GM19035 (cell line): Measurements from ENCODE around the gene HES4.

Experiments
- ATAC-seq: cut with Tn5 transposase; IDR thresholded peaks from one replicate; pipeline ENCODE4 v1.9.1; 2021; ENCODE audit not compliant: unreplicated experiment

HES4 gene

DNA sequence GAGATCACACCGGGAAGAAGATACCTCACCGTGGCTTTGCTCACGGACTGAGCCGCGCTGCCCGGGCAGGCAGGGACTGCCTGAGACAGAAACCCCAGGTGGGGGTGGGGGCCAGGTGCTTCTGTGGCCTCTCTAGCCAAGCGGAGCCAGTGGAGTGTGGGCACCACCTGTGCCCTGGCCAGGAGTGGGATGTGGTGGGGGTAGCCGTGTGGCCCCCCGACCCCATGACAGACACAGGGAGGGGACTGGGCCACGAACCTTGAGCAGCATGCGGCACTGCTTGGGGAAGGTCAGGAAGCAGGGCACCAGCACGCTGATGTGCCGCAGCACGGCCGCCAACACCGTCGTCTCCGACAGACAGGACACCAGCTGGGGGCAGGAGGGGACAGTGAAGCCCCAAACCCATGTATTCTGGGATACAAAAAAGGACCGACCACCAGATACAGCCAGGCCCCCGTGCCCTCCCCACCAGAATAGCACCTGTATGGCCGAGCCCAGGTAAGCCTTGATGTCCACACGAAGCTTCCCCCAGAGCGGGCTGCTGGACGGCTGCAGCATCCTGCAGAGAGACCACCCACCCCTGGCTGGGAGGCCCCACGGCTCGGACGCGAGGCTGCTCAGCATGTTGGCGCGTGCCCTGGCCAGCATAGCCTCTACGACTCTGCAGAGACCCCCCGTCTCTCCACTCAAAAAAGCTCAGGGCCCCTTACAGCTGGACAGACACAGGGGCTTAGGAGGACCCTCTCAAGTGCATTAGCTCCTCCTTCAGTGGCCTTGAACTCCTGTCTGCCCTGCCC is 46.2 kb downstream of the HES4 start:
- ATAC-seq = no peak

DNA sequence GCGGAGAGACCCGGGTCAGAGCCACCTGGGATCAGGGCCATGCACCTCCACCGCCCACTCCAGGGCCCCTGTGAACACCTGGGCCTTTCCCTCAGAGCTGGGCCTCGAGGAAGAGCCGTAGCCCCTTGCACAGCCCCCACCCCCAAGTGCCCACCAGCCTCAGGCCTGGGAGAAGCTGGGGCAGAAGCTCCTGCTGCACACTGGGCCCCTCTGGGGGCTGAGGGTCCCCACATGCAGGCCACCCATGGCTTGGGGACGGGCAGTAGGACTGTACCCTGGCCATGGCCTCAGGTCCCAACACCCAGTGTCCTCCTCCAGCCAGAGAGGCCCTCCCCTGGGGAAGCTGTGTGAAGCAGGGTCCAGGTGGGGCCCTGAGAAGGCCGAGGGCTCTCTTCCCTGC is 47.3 kb downstream of the HES4 start:
- no peak for ATAC-seq

DNA sequence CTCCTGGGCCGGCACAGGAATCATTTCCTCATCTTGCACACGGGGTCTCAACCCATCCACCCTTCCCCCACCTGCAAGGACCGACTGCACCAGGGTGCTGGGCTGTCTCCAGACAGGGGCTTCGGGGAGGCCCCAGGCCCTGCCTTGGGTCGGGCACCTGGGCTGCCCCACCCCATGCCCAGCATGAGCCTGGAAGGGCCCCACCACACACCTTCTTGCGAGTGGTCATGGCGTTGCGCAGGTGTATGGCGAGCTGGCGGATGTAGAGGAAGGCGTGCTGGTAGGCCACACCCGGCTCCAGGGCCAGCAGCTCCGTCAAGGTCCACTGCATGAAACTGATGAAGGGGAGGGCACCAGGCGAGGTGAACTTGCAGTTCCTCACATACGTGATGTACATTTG is 47.7 kb downstream of the HES4 start:
- no peak for ATAC-seq

DNA sequence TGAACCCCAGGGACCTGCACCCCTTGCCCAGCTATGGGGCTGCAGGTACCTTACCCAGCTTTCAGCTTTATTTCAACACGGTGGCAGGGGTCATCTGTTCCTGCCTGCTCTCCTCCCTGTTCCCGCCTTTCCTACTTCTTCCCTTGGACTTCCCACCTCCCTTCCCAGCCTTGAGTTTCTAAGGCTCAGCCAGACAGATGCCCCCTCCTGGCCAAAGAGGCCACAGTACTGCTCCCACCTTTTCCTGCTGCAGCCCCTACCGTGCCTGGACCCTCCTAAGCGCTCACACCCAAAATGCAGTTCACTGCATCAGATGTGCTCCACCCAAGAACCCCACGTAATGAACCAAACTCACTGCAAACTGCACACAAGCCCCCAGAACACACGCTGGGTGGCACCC is 48.5 kb downstream of the HES4 start:
- no peak for ATAC-seq

DNA sequence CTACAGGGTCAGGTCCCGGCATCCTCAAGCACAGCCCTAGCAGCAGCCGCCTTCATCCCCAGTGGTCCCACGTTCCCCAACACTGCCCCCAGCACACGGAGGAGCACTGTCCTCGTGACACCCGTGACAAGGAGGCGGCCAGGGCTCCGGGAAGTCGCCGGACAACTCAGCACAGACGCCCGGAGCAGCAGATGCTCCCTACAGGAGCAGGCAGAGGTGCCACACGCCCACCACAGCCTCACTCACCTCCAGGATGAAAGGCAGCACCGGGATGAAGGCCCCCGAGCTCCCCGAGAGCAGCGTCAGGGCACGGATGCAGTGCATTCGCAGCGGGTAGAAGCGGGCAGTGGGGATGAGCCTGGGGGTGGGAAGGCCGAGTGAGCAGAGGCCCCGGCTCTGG is 49.0 kb downstream of the HES4 start:
- ATAC-seq = no peak

DNA sequence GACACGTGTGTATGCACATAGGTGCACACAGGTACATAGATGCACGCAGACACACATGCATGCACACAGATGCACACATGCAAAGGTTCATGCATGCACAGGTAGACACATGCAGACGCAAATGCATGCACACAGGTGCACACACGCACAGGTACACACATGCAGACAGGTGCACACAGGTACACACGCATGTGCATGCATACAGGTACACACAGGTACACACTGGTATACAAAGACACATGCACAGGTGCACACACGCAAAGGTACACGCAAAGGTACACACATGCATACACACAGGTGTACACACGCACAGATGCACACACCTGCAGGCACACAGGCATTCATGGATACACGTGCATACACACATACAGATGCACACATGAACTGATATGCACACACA is 49.6 kb downstream of the HES4 start:
- ATAC-seq = no peak
